Fibroblast of lung (primary cell): Measurements from ENCODE around the gene COL1A1.

ENCODE experiments used
- CTCF ChIP-seq, 2 donors: IDR thresholded peaks in 1 of 2; conservative IDR thresholded peaks in 1 of 2; 1 replicate in 1 of 2; 2 replicates in 1 of 2; pipeline ENCODE4 v1.5.1; 2011 to 2012; ENCODE audit warnings: low read length in 2 of 2, control low read depth in 1 of 2, inconsistent platforms in 1 of 2, low read depth in 1 of 2, mild to moderate bottlenecking in 1 of 2
- EZH2 ChIP-seq: IDR thresholded peaks from 2 replicates; pipeline ENCODE4 v1.5.1; 2012; ENCODE audit warnings: low read length, control low read depth, mild to moderate bottlenecking; ENCODE audit errors: missing control alignments

- TF ChIP-seq CTCF (conservative IDR thresholded peaks at IDR 0.05 in 1 of 2, IDR thresholded peaks at IDR 0.05 in 1 of 2; ENCODE audit: low read depth in 1 of 2, low read length in 2 of 2) (no peak), EZH2 (no peak)
Observed at GRCh38 chr17:50210240-50211225, 9.1 kb upstream of the COL1A1 start.
